GM12878 (cell line): ENCODE data around the gene KHDRBS1. TPM values are rescaled to one million over a fixed set of nuclear protein-coding genes. Genes with fewer than 3 reads are reported as not detected.

Source experiments
- ATAC-seq: fragments of 200-7000 bp; cut with Tn5 transposase; 3 replicates; pipeline ENCODE4 v1.9.1; 2020; ENCODE audit warnings: mild to moderate bottlenecking, moderate library complexity
- BruUV-seq: library from RNA; stranded (reverse); fragments of 400-500 nt; replicated peaks from 2 replicates; lab custom pipeline; 2021; lab: Mats Ljungman, UMichigan
- CTCF ChIA-PET: fragments of 300-600 bp; sonication (Branson Sonifier 250); formaldehyde crosslinking; extraction: SDS; loops from one replicate; lab custom pipeline; 2021; ENCODE audit warnings: inconsistent platforms; lab: Yijun Ruan, JAX
- POLR2A ChIA-PET: fragments of 350-600 bp; formaldehyde crosslinking; extraction: SDS; loops from one replicate; lab custom pipeline; 2021; ENCODE audit warnings: inconsistent platforms; lab: Charles Lee
- RAD21 ChIA-PET: fragments of 300-600 bp; sonication (Branson Sonifier 250); formaldehyde crosslinking; loops from one replicate; lab custom pipeline; 2023; ENCODE audit warnings: antibody characterized with exemption; ENCODE audit not compliant: unreplicated experiment; lab: Charles Lee
- SMC1A ChIA-PET: fragments of 300-600 bp; sonication (Branson Sonifier 250); formaldehyde crosslinking; loops from one replicate; lab custom pipeline; 2023; ENCODE audit not compliant: unreplicated experiment, uncharacterized antibody; lab: Charles Lee
- DNase-seq: peaks from one replicate; pipeline ENCODE4 v3.0.0-alpha.2; 2011; ENCODE audit warnings: low read depth, low spot score
- FAIRE-seq: peaks from 3 replicates; lab custom pipeline; 2011; peaks lifted over from hg19 to GRCh38; lab: Jason Lieb, UNC
- H2AFZ ChIP-seq: 2 replicates; pipeline ENCODE4 v1.6.0; 2011; ENCODE audit warnings: low read depth, low read length, control low read depth; ENCODE audit not compliant: control insufficient read depth
- H3K27ac ChIP-seq: 2 replicates; pipeline ENCODE4 v1.5.1; 2011; ENCODE audit warnings: control low read depth; ENCODE audit not compliant: control insufficient read depth, insufficient read depth
- H3K27me3 ChIP-seq, 2 experiments: replicated peaks in 1 of 2; 2 replicates each; pipeline versions ENCODE4 v1.6.0 to v1.6.1; 2011; ENCODE audit warnings: low read length in 1 of 2; ENCODE audit not compliant: control insufficient read depth in 2 of 2, insufficient read depth in 2 of 2
- H3K36me3 ChIP-seq, 2 experiments: 2 replicates each; pipeline ENCODE4 v1.5.1; 2011; ENCODE audit warnings: low read length in 1 of 2; ENCODE audit not compliant: control insufficient read depth in 2 of 2, insufficient read depth in 2 of 2
- H3K4me1 ChIP-seq: 2 replicates; pipeline ENCODE4 v1.6.1; 2011; ENCODE audit warnings: mild to moderate bottlenecking, low read length, moderate library complexity, mixed read lengths; ENCODE audit not compliant: control insufficient read depth, insufficient read depth
- H3K4me2 ChIP-seq: 2 replicates; pipeline ENCODE4 v1.6.0; 2011; ENCODE audit warnings: control low read depth; ENCODE audit not compliant: control insufficient read depth, insufficient read depth
- H3K4me3 ChIP-seq: fragments of 200-600 bp; sonication (generic); 2 replicates; pipeline ENCODE4 v1.5.1; 2016
- H3K79me2 ChIP-seq: 2 replicates; pipeline ENCODE4 v1.6.0; 2011; ENCODE audit warnings: low read length; ENCODE audit not compliant: control insufficient read depth, insufficient read depth
- H3K9ac ChIP-seq: 2 replicates; pipeline ENCODE4 v1.8.0; 2011; ENCODE audit warnings: low read length, control low read depth, mixed read lengths; ENCODE audit not compliant: control insufficient read depth, insufficient read depth
- H3K9me3 ChIP-seq: replicated peaks from 3 replicates; pipeline ENCODE4 v1.5.1; 2011; ENCODE audit warnings: mild to moderate bottlenecking, low read length; ENCODE audit not compliant: control insufficient read depth, insufficient read depth
- H4K20me1 ChIP-seq: 2 replicates; pipeline ENCODE4 v1.6.0; 2011; ENCODE audit not compliant: control insufficient read depth, insufficient read depth
- ELK1 ChIP-seq: IDR thresholded peaks from 2 replicates; pipeline ENCODE4 v1.6.1; 2012; ENCODE audit warnings: low read depth, low read length, improper control_type of control experiment
- MEF2A ChIP-seq: IDR thresholded peaks from 2 replicates; pipeline ENCODE4 v1.6.1; 2011; ENCODE audit warnings: low read depth, mild to moderate bottlenecking, low read length, moderate library complexity; ENCODE audit not compliant: insufficient read depth
- MLLT1 ChIP-seq: fragments of 450-650 bp; IDR thresholded peaks from 2 replicates; pipeline ENCODE4 v1.6.1; 2016; ENCODE audit warnings: mild to moderate bottlenecking
- PML ChIP-seq: IDR thresholded peaks from 2 replicates; pipeline ENCODE4 v1.6.1; 2012; ENCODE audit warnings: low read length, inconsistent platforms
- POLR2A ChIP-seq: IDR thresholded peaks from 2 replicates; pipeline ENCODE4 v1.6.1; 2011; ENCODE audit warnings: low read depth, mild to moderate bottlenecking, low read length
- POLR2AphosphoS5 ChIP-seq: IDR thresholded peaks from 2 replicates; pipeline ENCODE4 v1.6.1; 2011; ENCODE audit warnings: mild to moderate bottlenecking, low read length, inconsistent platforms
- RUNX3 ChIP-seq: IDR thresholded peaks from 2 replicates; pipeline ENCODE4 v1.6.1; 2012; ENCODE audit warnings: low read length, inconsistent platforms
- STAT3 ChIP-seq: IDR thresholded peaks from 2 replicates; pipeline ENCODE4 v1.6.1; 2011; ENCODE audit warnings: low read depth, low read length, improper control_type of control experiment
- TAF1 ChIP-seq: IDR thresholded peaks from 2 replicates; pipeline ENCODE4 v1.6.1; 2011; ENCODE audit warnings: mild to moderate bottlenecking, low read depth, low read length, borderline replicate concordance
- ZBTB11 ChIP-seq: fragments of 450-650 bp; formaldehyde crosslinking; IDR thresholded peaks from 2 replicates; pipeline ENCODE4 v1.5.0; 2022; ENCODE audit warnings: mild to moderate bottlenecking, missing genetic modification characterization
- ZNF687 ChIP-seq: fragments of 450-650 bp; IDR thresholded peaks from 2 replicates; pipeline ENCODE4 v1.6.1; 2017; ENCODE audit warnings: mild to moderate bottlenecking, moderate library complexity
- WGBS: methylation state at CpG from one replicate; pipeline ENCODE4 v1.1.6; 2016; ENCODE audit warnings: low lambda C conversion rate; ENCODE audit not compliant: insufficient replicate concordance, insufficient coverage; ENCODE audit errors: missing lambda C conversion rate; 5-methylcytosine and 5-hydroxymethylcytosine counted together
- in situ Hi-C: fragments of 300-500 bp; cut with MboI; formaldehyde crosslinking; loops from 9 replicates; pipeline ENCODE4 v1.14.3; 2018; ENCODE audit warnings: mixed read lengths
- intact Hi-C: fragments of 100-400 bp; cut with micrococcal nuclease; formaldehyde crosslinking; loops from one replicate; pipeline ENCODE4 v1.14.2; 2022; ENCODE audit not compliant: unreplicated experiment
- polyA plus RNA-seq, 11 experiments: library from polyadenylated mRNA; depleted of rRNA in 4 of 11; unstranded in 6 of 11; stranded (reverse) in 5 of 11; fragments of >200 nt; fragmentation: Nextera tagmentation in 4 of 11; fragmentation: Illumina TruSeq in 1 of 11; extraction: Ambion mirVana in 4 of 11; extraction: Trizol in 1 of 11; gene quantifications; 1 replicate in 1 of 11; 2 replicates in 10 of 11; pipeline versions ENCODE4 v1.2.1 to v1.2.3, GENCODE V29; 2011 to 2016; ENCODE audit warnings: inconsistent platforms in 2 of 11, missing spikeins in 2 of 11, low read depth in 1 of 11
- total RNA-seq, 4 experiments: library from RNA; depleted of rRNA in 3 of 4; stranded (reverse); fragments of >200 nt in 3 of 4; fragmentation: Illumina TruSeq in 1 of 4; extraction: Trizol in 1 of 4; gene quantifications; 2 replicates each; pipeline versions ENCODE4 v1.2.1 to v1.2.3, GENCODE V29; 2013 to 2021

The KHDRBS1 gene
- total and polyA plus RNA-seq, 10 of the 15 experiments (the other 5 are each of a cell fraction or from before 2014, with no cell fraction given), result 42.5 to 204 (median 96.0) TPM

- H3K79me2 ChIP-seq, result no peaks in the 10 kb centered on the region
- H3K36me3 ChIP-seq, result no peaks in the 10 kb centered on the region
- ChIA-PET RAD21 (interaction anchor here (0.6 to 1.9 kb wide), 18 partner anchors 8 to 224 kb away, joined by 3 to 10 read pairs (median 5); partner anchors contain the start of genes KHDRBS1 and TMEM39B), CTCF (interaction anchor here (0.6 to 3.8 kb wide), 16 partner anchors 7 to 263 kb away, joined by 3 to 27 read pairs (median 4); no protein-coding TSS in a partner anchor), SMC1A (interaction anchor here (0.8 to 2.9 kb wide), 26 partner anchors 8 to 151 kb away, joined by 3 to 15 read pairs (median 4); partner anchors contain the start of gene KHDRBS1), POLR2A (interaction anchor here (0.6 to 2.4 kb wide), 16 partner anchors 16 to 54 kb away, joined by 3 to 16 read pairs (median 5); partner anchors contain the start of genes KHDRBS1 and PTP4A2)
- peak overlapping the region; percentile 68 for H3K4me2 ChIP-seq
- 37% methylated on average over 3 of the region's 6 CpGs for WGBS
- FAIRE-seq, result no peak
- intact Hi-C loops, result loop anchor here (5.0 kb wide), 2 partner anchors 33 to 322 kb away; no protein-coding TSS in a partner anchor
- no peak for DNase-seq
- H2AFZ ChIP-seq, result peak overlapping the region; percentile 72
- H3K4me1 ChIP-seq, result peaks cover 32% of the 10 kb centered on the region
- in situ Hi-C loops, result no loop called here
- no peaks in the 10 kb centered on the region for H4K20me1 ChIP-seq
- BruUV-seq, result no TSS peak
- H3K27ac ChIP-seq, result peak overlapping the region; percentile 77
- H3K4me3 ChIP-seq, result peak overlapping the region; percentile 48; the same call in 1 of the 2 replicates
- H3K9ac ChIP-seq, result peak overlapping the region; percentile 58
- TF ChIP-seq TAF1 (0 out of 2 replicates have a peak, but pooled peaks have one; percentile 19), POLR2AphosphoS5 (0 out of 2 replicates have a peak, but pooled peaks have one; percentile 4), STAT3 (no peak), ELK1 (no peak), POLR2A (peak; percentile 60), ZNF687 (0 out of 2 replicates have a peak, but pooled peaks have one; percentile 8), MLLT1 (peak; percentile 20; the same call in 1 of the 2 replicates), ZBTB11 (CRISPR knock-in tag) (no peak), RUNX3 (peak; percentile 39), MEF2A (no peak), PML (0 out of 2 replicates have a peak, but pooled peaks have one; percentile 8)
- no peaks in the 10 kb centered on the region for H3K27me3 ChIP-seq
- peak; percentile 40 for ATAC-seq
- H3K9me3 ChIP-seq, result no peaks in the 10 kb centered on the region
Measured at GRCh38 chr1:31984419-31985347, 29.0 kb upstream of the KHDRBS1 start.
